GM19351 (cell line): Measurements from ENCODE around the gene RBM34.
"Not testable (repeated sequence)": the region's sequence is repeated elsewhere in the genome, so short reads cannot be mapped to it uniquely, and the experiment has no call there.

Experiments used
- ATAC-seq: cut with Tn5 transposase; IDR thresholded peaks from one replicate; pipeline ENCODE4 v1.9.1; 2021; ENCODE audit warnings: mild to moderate bottlenecking, moderate library complexity; ENCODE audit not compliant: unreplicated experiment

The RBM34 gene

DNA sequence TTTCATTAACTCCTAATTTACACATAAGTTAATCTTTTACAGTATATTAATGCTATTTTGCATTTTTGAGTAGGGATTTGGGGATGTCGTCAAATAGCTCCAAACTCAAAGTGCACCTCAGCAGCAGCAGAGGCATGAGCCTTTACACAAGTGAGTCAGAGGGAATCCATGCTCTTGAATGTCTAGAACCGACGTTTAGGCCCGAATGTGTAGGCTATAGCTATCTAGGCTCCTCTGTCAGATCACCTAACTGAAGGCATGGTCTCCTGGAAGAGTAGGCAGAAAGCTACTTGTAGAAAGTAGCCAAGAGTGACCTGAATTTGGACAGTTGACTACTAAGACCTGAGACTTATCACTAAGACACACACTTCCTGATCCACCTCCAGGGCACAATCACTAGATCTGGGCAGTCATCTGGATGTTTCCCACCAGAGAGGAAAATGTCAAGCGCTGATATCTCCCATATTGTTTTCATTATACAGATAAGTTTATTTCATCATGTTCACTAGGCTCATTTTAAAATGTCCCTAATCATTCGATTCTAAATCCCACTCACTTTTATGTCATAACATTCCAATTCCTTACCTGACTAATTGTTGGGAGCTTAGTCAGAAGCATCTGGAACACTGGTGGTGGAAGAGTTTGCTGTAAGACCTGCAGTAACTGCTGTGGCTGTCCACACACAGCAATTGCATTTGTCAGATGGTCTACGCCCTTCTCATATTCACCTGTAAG, 47.7 kb downstream of the RBM34 start:
- ATAC-seq: no peak

GRCh38 chr1:235112297-235113182, 48.5 kb downstream of the RBM34 start:
- no peak for ATAC-seq

GRCh38 chr1:235111107-235111506, 49.9 kb downstream of the RBM34 start:
- no peak for ATAC-seq

GRCh38 chr1:235108876-235109275, 52.2 kb downstream of the RBM34 start:
- ATAC-seq: no peak

DNA sequence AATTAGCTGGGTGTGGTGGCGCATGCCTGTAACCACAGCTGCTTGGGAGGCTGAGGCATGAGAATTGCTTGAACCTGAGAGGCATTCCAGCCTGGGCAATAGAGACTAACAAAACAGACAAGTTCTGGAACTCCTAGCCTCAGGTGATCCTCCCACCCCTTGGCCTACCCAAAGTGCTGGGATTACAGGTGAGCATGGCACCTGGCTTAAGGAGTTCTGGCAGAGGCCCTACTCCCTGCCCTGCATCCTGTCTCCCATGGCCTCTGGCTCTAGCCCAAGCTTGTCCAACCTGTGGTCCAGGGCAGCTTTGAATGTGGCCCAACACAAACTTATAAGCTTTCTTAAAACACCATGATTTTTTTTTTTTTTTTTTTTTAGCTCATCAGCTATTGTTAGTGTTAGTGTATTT, 52.9 kb downstream of the RBM34 start:
- ATAC-seq: no peak

DNA sequence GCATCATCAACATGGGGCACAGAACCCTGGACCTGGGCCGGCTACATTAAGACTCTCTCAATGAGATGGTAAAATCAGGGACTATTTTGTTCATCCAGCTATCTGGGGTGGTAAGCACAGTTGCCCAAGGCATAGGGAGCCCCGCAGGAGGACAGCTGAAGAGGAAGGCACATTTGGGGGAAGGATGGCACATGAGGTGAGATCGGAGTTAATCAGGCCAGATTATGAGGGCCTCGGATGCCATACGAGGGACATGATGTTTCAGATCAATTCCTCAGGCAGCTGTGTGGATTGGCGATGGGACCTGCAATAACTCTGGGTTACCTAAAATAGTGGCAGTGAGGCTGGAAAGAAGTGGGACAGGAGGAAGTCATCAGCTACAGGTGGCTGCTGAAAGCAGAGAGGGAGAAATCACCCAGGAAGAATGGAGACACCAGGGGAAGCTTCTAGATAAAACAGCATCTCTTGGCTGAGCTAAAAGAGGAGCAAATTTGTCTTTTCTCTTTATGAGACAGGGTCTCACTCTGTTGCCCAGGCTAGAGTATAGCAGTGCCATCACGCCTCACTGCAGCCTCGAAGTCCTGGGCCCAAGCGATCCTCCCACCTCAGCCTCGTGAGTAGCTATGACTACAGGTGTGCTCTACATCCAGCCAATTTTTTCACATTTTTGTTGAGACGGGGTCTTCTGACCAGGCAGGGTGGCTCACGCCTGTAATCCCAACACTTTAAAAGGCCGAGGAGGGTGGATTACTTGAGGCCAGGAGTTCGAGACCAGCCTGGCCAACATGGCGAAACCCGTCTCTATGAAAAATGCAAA, 53.5 kb downstream of the RBM34 start:
- no peak for ATAC-seq

- no peak for ATAC-seq
These were observed 54.6 kb downstream of the RBM34 start for GRCh38 chr1:235106457-235106856.

DNA sequence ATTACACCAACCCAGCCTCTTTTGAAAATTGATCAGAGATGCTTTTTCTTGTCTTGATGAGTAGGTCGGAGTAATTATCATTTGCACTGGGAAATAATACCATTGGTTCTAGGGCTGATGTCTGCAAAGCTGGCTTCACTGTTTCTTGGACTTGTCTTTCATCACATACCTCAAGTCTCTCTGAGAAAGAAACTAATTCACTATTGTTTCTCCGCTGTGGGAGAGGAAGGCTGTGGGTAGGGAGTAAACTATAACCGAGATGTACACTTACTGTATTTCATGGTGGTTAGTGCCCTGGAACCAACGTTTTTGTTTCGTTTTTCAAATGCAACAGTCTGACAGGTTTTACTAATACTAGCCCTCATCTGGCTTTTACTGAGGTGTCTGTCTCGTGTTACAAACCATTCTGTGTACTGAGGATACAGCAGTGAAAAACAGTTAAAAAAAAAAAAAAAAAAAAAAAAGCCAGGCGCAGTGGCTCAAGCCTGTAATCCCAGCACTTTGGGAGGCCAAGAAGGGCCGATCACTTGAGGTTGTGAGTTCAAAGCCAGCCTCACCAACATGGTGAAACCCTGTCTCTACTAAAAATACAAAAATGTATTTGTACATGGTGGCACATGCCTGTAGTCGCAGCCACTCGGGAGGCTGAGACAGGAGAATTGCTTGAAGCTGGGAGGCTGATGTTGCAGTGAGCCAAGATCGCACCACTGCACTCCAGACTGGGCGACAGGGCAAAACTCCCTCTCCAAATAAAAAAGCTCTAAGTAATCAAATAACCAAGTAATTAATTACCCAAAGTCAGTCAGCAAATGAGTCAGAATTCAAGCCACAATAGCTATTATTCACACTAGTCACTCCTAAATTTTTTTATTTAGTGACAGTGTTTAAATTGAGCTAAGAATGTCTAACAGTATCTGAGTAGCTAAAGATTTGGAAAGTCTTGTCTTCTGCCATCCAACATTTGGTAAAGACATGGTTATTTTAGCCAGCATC, 55.7 kb downstream of the RBM34 start:
- ATAC-seq: peak; percentile 84

- no peak for ATAC-seq
These were observed 58.0 kb downstream of the RBM34 start for GRCh38 chr1:235102993-235103411.

DNA sequence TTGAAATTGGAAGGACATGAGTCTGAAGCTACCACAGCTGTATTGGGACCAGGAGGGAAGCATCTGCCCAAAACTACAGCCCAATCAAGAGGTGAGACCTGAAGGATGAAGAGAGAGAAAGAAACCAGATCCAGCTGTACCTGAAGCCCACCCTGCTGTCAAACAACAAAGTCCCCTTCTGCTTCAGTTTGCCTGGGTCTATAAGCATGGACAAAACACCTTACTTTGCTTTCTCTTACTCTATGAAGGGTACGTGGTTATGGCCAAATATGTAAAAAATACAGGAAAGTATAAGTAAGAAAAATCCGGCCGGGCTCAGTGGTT, 58.8 kb downstream of the RBM34 start:
- ATAC-seq: no peak

DNA sequence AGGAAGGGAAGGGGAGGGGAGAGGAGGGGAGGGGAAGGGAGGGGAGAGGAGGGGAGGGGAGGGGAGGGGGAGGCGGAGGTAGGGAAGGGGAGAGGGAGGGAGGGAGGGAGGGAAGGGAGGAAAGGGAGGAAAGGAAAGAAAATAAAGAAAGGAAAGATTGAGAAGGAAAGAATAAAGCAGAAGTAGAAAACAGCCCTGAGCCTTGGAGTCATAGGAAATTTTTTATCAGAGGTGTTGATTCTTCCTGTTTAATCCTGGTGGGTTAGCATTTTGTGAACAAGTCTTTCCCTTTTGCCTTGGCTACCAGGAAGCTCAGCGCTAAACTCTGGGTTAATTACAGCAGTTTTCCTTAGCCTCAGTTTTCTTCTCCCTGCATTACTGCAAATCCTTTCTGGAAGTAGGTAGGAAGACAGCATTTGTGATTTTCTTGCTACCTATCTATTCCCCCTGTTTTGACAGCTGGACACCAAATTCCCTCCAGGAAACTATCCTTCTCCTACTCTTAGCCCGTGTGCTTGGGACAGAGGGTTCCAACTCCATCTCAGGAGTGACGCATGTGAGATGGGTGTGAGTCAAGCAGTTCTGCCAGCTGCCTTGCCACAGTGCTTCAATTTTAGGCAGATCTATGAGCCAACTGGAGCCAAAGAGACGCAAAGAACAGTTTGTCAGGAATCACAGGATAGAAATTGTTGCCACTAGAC, 59.3 kb downstream of the RBM34 start:
- ATAC-seq: no peak

DNA sequence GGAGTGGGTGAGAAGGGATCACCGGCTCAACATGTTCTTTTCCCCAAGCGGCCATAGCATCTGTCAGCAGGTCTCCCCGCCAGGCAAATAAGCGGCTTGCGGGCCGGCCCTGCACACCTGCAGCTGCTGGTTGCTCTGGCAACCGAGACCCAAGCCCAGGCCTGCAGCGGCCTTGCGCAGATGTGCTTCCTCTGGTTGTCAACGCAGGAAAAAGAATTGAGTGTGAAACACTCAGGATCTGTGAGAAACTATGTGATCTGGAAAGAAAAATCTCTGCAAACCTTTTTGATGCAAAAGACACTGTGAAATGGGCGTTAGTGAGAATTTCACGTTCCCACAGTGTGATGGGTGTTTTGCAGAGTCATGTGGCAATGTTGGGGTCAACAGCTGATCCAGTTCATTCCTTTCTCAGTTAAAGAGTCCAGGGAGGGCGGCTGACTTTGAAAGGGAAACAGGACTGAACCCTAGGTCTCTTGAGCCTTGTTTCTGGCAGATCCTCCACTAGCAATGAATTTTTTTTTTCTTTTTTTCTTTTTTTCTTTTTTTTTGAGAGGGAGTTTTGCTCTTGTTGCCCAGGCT, 60.8 kb downstream of the RBM34 start:
- no peak for ATAC-seq

GRCh38 chr1:235098991-235099390, 62.1 kb downstream of the RBM34 start:
- no peak for ATAC-seq

GRCh38 chr1:235098547-235098946, 62.5 kb downstream of the RBM34 start:
- no peak for ATAC-seq

DNA sequence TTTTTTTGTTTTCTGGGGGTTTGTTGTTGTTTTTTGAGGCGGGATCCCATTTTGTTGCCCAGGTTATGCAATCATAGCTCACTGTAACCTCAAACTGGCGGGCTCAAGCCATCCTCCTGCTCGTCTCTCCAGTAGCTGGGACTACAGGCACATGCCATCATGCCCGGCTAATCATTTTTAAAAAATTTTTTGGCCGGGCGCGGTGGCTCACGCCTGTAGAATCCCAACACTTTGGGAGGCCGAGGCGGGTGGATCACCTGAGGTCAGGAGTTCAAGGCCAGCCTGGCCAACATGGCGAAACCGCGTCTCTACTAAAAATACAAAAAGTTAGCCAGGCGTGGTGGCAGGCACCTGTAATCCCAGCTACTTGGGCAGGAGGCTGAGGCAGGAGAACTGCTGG, 63.5 kb downstream of the RBM34 start:
- not testable (repeated sequence) for ATAC-seq

DNA sequence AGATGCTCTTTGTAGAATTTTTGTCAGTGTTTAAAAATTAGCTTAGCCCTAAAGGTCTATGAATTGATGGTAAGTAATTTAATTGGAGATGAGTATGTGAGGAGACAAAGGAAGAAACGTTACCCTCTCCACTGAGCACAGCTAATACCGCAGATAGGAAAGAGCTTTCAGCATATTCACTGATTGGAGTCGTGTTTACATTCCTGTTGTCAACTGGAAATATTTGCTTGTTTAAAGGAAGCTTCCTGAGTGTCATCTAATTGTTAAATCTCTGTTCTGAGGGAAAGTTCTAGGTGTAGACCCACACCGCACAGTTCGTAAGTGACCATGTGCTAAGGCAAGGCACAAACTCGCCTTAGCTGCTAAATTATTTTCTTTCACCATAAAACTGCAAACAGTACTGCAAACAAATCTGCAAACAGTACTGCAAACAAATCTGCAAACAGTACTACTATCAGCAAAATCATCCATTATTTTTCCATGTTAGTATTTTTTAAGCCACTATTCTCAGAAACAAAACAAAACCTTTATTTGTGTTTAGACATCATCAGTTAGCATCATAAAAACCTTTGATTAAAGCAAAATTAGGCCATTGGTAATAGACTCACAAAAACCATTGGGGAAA, 65.0 kb downstream of the RBM34 start:
- no peak for ATAC-seq

- ATAC-seq: peak; percentile 82
These were observed 67.1 kb downstream of the RBM34 start for GRCh38 chr1:235093696-235094592.
